Right atrium auricular region (tissue), 2 donors: ENCODE measurements around the gene FCHO2. TPM values are rescaled to one million over a fixed set of nuclear protein-coding genes. Genes with fewer than 3 reads are reported as not detected.
"Not testable (repeated sequence)": the region's sequence is repeated elsewhere in the genome, so short reads cannot be mapped to it uniquely, and the experiment has no call there.

Experiments
- DNase-seq: peaks from one replicate; pipeline ENCODE4 v3.0.0-alpha.2; 2019; ENCODE audit warnings: low spot score
- H3K27ac ChIP-seq, 2 donors: fragments of 200-600 bp; sonication (generic); 1 replicate in 1 of 2; 2 replicates in 1 of 2; pipeline ENCODE4 v1.5.1; 2016 to 2019
- H3K27me3 ChIP-seq, 2 donors: fragments of 200-600 bp; sonication (generic); one replicate each; pipeline versions ENCODE4 v1.5.1 to v1.6.0; 2017 to 2019
- H3K36me3 ChIP-seq: fragments of 200-600 bp; sonication (generic); one replicate; pipeline ENCODE4 v1.5.1; 2016
- H3K4me1 ChIP-seq, 2 donors: fragments of 200-600 bp; sonication (generic); one replicate each; pipeline versions ENCODE4 v1.5.1 to v1.6.0; 2017 to 2019
- H3K4me3 ChIP-seq, 2 donors: fragments of 200-600 bp; sonication (generic); 1 replicate in 1 of 2; 2 replicates in 1 of 2; pipeline ENCODE4 v1.5.1; 2017 to 2019; ENCODE audit warnings: mild to moderate bottlenecking in 1 of 2, moderate library complexity in 1 of 2
- H3K9me3 ChIP-seq, 2 donors: fragments of 200-600 bp; sonication (generic); one replicate each; pipeline ENCODE4 v1.5.1; 2019
- total RNA-seq, 2 donors: library from RNA; depleted of rRNA; stranded (reverse); fragments of >200 nt; gene quantifications; one replicate each; pipeline ENCODE4 v1.1.0, GENCODE V29; 2016
- TF ChIP-seq, protein P1 (sequence below), 2 donors: fragments of 200-600 bp; sonication (generic); IDR thresholded peaks; one replicate each; pipeline ENCODE4 v1.5.1; 2019; ENCODE audit warnings: antibody characterized with exemption in 2 of 2

Gene FCHO2
- total RNA-seq, 2 donors from 2014 or later, result 10.7 to 12.1 TPM

DNA sequence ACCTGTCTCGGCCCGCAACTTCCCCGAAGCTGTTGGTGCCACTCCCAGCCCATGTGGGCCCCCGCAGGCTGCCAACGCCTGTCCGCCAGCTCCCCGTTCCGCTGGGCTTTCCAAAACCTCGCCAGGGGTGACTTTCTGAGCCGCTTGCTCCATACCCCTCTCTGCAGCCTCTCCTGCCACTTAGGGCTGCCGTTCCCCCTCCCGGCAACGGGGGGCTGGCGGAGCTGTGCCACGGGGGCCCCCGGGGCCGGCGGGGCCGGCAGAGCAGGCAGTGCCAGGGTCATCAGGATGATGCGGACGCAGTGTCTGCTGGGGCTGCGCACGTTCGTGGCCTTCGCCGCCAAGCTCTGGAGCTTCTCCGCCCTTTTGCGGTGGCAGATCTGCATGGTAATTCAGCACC lies 40.8 kb downstream of the FCHO2 start:
- H3K27ac ChIP-seq, result no peak overlapping the region
- no peaks in the 10 kb centered on the region for H3K9me3 ChIP-seq
- DNase-seq, result no peak
- H3K36me3 ChIP-seq, result peaks cover 15% of the 10 kb centered on the region
- TF ChIP-seq, protein P1, sequence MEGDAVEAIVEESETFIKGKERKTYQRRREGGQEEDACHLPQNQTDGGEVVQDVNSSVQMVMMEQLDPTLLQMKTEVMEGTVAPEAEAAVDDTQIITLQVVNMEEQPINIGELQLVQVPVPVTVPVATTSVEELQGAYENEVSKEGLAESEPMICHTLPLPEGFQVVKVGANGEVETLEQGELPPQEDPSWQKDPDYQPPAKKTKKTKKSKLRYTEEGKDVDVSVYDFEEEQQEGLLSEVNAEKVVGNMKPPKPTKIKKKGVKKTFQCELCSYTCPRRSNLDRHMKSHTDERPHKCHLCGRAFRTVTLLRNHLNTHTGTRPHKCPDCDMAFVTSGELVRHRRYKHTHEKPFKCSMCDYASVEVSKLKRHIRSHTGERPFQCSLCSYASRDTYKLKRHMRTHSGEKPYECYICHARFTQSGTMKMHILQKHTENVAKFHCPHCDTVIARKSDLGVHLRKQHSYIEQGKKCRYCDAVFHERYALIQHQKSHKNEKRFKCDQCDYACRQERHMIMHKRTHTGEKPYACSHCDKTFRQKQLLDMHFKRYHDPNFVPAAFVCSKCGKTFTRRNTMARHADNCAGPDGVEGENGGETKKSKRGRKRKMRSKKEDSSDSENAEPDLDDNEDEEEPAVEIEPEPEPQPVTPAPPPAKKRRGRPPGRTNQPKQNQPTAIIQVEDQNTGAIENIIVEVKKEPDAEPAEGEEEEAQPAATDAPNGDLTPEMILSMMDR (IDR thresholded peaks at IDR 0.05), result no peak
- no peaks in the 10 kb centered on the region for H3K4me1 ChIP-seq
- no peaks in the 10 kb centered on the region for H3K27me3 ChIP-seq
- H3K4me3 ChIP-seq, result no peak overlapping the region

DNA sequence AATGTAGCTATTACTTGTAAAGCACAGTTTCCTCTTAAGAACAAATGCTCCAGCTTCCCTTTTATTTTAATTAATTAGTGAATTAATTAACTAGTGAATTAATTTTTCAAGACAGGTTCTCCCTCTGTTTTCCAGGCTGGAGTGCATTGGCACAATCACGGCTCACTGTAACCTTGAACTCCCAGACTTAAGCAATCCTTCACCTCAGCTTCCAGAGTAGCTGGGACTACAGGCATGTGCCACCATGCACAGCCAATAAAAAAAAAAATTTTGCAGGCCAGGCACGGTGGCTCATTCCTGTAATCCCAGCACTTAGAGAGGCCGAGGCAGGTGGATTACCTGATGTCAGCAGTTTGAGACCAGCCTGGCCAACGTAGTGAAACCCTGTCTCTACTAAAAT lies 44.1 kb downstream of the FCHO2 start:
- Histone ChIP-seq H3K27me3 (no peaks in the 10 kb centered on the region), H3K4me1 (no peaks in the 10 kb centered on the region), H3K36me3 (peaks cover under 1% of the 10 kb centered on the region), H3K9me3 (no peaks in the 10 kb centered on the region), H3K27ac (no peak overlapping the region), H3K4me3 (no peak overlapping the region)
- TF ChIP-seq, protein P1 (IDR thresholded peaks at IDR 0.05), result no peak
- no peak for DNase-seq

DNA sequence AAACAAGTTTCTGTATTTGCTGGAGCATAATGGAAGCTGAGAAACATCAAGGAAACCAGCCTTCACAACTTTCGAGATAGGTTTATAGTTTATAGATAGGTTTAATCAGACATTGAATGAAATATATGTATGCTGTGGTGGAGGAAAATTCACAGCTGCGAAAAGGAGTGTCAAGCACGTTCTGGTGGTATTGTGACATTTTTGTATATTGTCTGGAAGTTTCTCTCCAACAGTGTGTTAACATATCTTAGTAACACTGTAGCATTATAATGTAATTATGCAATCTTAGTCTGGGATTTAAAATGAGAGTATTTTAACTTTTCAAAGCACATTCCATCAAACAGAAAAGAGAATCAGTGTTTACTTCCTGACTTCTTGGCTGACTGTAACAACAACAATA lies 50.0 kb downstream of the FCHO2 start:
- TF ChIP-seq, protein P1 (IDR thresholded peaks at IDR 0.05), result no peak
- Histone ChIP-seq H3K27me3 (no peaks in the 10 kb centered on the region), H3K27ac (no peak overlapping the region), H3K9me3 (no peaks in the 10 kb centered on the region), H3K36me3 (peaks cover 6% of the 10 kb centered on the region), H3K4me1 (no peaks in the 10 kb centered on the region), H3K4me3 (no peak overlapping the region)
- DNase-seq, result no peak

DNA sequence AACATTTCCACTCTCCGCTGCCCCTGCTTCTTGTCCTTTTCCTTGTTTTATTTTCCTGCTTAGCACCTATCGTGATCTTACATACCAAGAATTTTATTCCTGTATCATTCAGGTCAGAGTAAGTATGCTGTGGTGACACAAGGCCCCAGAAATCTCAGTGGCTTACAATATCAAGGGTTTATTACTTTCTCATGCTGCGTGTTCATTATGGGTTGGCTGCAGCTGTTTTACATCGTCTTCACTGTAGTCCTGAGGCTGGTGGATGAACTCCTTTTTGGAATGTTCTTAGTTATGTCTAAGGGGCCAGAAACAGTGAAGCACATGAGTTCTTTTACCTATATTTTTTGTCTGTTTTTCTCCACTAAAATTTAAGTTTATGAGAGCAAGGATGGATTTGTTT lies 51.2 kb downstream of the FCHO2 start:
- Histone ChIP-seq H3K27me3 (no peaks in the 10 kb centered on the region), H3K9me3 (no peaks in the 10 kb centered on the region), H3K36me3 (peaks cover 6% of the 10 kb centered on the region), H3K27ac (no peak overlapping the region), H3K4me3 (no peak overlapping the region), H3K4me1 (no peaks in the 10 kb centered on the region)
- DNase-seq, result no peak
- TF ChIP-seq, protein P1 (IDR thresholded peaks at IDR 0.05), result no peak

DNA sequence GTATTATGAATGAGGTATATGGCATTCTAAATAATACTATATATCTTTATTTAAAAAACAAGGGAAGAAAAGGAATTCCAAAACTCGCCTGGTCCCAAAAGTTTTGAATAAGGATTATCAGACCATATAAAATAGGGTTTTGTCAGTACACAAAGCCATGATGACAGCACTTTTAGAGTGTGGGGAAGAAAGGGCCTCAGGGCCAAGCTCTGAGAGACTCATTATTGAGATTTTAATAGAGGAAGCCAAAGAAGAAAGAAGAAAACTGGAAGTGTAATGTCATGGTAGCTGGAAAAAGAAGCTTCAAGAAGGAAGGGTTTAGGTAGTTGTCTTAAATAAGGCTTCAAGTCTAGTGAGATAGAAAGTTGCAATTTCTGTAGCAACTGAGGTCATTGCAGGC lies 53.0 kb downstream of the FCHO2 start:
- Histone ChIP-seq H3K4me1 (no peaks in the 10 kb centered on the region), H3K9me3 (no peaks in the 10 kb centered on the region), H3K4me3 (no peak overlapping the region), H3K27ac (no peak overlapping the region), H3K27me3 (no peaks in the 10 kb centered on the region), H3K36me3 (peaks cover 6% of the 10 kb centered on the region)
- DNase-seq, result no peak
- TF ChIP-seq, protein P1 (IDR thresholded peaks at IDR 0.05), result no peak

DNA sequence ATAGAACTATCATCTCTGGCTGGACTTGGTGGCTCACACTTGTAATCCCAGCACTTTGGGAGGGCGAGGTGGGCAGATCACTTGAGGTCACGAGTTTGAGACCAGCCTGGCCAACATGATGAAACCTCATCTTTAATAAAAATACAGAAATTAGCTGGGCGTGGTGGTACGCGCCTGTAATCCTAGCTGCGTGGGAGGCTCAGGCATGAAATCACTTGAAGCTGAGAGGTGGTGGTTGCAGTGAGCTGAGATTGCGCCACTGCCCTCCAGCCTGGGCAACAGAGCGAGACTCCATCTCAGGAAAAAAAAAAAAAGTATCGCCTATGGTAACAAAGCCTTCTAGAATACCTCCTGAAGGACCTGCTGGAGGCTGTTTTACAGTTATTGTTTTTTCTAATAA lies 55.8 kb downstream of the FCHO2 start:
- H3K27ac ChIP-seq, H3K36me3 ChIP-seq, H3K9me3 ChIP-seq, H3K4me3 ChIP-seq, H3K27me3 ChIP-seq, DNase-seq, H3K4me1 ChIP-seq: not testable (repeated sequence)
